Vagina (tissue), 2 donors: Measurements from ENCODE around the gene AMFR.
"Not testable (repeated sequence)": the region's sequence is repeated elsewhere in the genome, so short reads cannot be mapped to it uniquely, and the experiment has no call there.

Experiments
- CTCF ChIP-seq, 3 experiments: fragments of 450-650 bp in 2 of 3; fragments of 200-600 bp in 1 of 3; sonication (generic) in 1 of 3; IDR thresholded peaks; one replicate each; pipeline ENCODE4 v1.5.1; 2017 to 2019; ENCODE audit warnings: antibody characterized with exemption in 3 of 3, mild to moderate bottlenecking in 2 of 3, moderate library complexity in 2 of 3
- POLR2A ChIP-seq, 2 donors: fragments of 450-650 bp; IDR thresholded peaks; one replicate each; pipeline ENCODE4 v1.6.1; 2017; ENCODE audit warnings: antibody characterized with exemption in 2 of 2, mild to moderate bottlenecking in 2 of 2, moderate library complexity in 2 of 2
- POLR2AphosphoS5 ChIP-seq, 2 donors: sonication (generic); formaldehyde crosslinking; IDR thresholded peaks; one replicate each; pipeline ENCODE4 v1.9.0; 2017; ENCODE audit warnings: antibody characterized with exemption in 2 of 2, mild to moderate bottlenecking in 2 of 2, low read depth in 1 of 2; ENCODE audit not compliant: insufficient read depth in 1 of 2

GRCh38 chr16:56379044-56379443 lies 46.3 kb downstream of the AMFR start:
- not testable (repeated sequence) for TF ChIP-seq POLR2AphosphoS5 (IDR thresholded peaks at IDR 0.05; ENCODE audit: insufficient read depth in 1 of 2, low read depth in 1 of 2); CTCF (IDR thresholded peaks at IDR 0.05); POLR2A (IDR thresholded peaks at IDR 0.05)
